HG03521 (cell line): ENCODE measurements around the gene HGD.
"Not testable (repeated sequence)": the region's sequence is repeated elsewhere in the genome, so short reads cannot be mapped to it uniquely, and the experiment has no call there.

ENCODE experiments used
- ATAC-seq: cut with Tn5 transposase; IDR thresholded peaks from one replicate; pipeline ENCODE4 v1.9.1; 2021; ENCODE audit warnings: mild to moderate bottlenecking, moderate library complexity; ENCODE audit not compliant: unreplicated experiment

The HGD gene

GRCh38 chr3:120680193-120680894, 1.7 kb downstream of the HGD start:
- ATAC-seq, result no peak

- no peak for ATAC-seq
These were observed 3.1 kb downstream of the HGD start for GRCh38 chr3:120678984-120679383.

GRCh38 chr3:120678331-120678947, 3.6 kb downstream of the HGD start:
- peak; percentile 71 for ATAC-seq

- ATAC-seq, result not testable (repeated sequence)
These were observed 4.8 kb downstream of the HGD start for GRCh38 chr3:120677193-120677592.

- ATAC-seq, result no peak
These were observed 8.9 kb downstream of the HGD start for GRCh38 chr3:120673116-120673515.

- ATAC-seq, result no peak
These were observed 11.5 kb downstream of the HGD start for GRCh38 chr3:120670576-120670975.

GRCh38 chr3:120664926-120665325, 17.1 kb downstream of the HGD start:
- ATAC-seq, result no peak

GRCh38 chr3:120661945-120662344, 20.1 kb downstream of the HGD start:
- no peak for ATAC-seq

- ATAC-seq, result no peak
These were observed 20.7 kb downstream of the HGD start for GRCh38 chr3:120661106-120661905.

- no peak for ATAC-seq
These were observed 22.2 kb downstream of the HGD start for GRCh38 chr3:120659834-120660233.

GRCh38 chr3:120659285-120659684, 22.8 kb downstream of the HGD start:
- no peak for ATAC-seq

- no peak for ATAC-seq
These were observed 29.0 kb downstream of the HGD start for GRCh38 chr3:120652896-120653545.

GRCh38 chr3:120652281-120652680, 29.8 kb downstream of the HGD start:
- ATAC-seq, result no peak

GRCh38 chr3:120650311-120650710, 31.7 kb downstream of the HGD start:
- no peak for ATAC-seq

- ATAC-seq, result no peak
These were observed 32.2 kb downstream of the HGD start for GRCh38 chr3:120649830-120650233.

- ATAC-seq, result no peak
These were observed 33.7 kb downstream of the HGD start for GRCh38 chr3:120648290-120648689.

GRCh38 chr3:120646771-120647432, 35.1 kb downstream of the HGD start:
- no peak for ATAC-seq

- no peak for ATAC-seq
These were observed 36.8 kb downstream of the HGD start for GRCh38 chr3:120645083-120645845.

GRCh38 chr3:120642368-120642948, 39.6 kb downstream of the HGD start:
- peak; percentile 56 for ATAC-seq
